Psoas muscle (tissue), 8 donors: ENCODE results near the gene SH3RF3. TPM values are rescaled to one million over a fixed set of nuclear protein-coding genes. Genes with fewer than 3 reads are reported as not detected.

Source experiments
- ATAC-seq, 4 donors: fragments of 200-7000 bp; cut with Tn5 transposase; one replicate each; pipeline ENCODE4 v1.9.1; 2020; ENCODE audit warnings: moderate library complexity in 3 of 4, mild to moderate bottlenecking in 2 of 4
- DNase-seq, 2 donors: peaks; one replicate each; pipeline ENCODE4 v3.0.0-alpha.2; 2020
- H3K27ac ChIP-seq: fragments of 200-600 bp; one replicate; pipeline ENCODE4 v1.8.0; 2022
- H3K27me3 ChIP-seq, 3 donors: fragments of 200-600 bp in 1 of 3; one replicate each; pipeline versions ENCODE4 v1.6.1 to v1.8.0; 2013 to 2022; ENCODE audit warnings: low read length in 2 of 3, mild to moderate bottlenecking in 2 of 3, moderate library complexity in 1 of 3; ENCODE audit not compliant: insufficient read depth in 3 of 3
- H3K36me3 ChIP-seq, 2 donors: fragments of 200-600 bp in 1 of 2; one replicate each; pipeline versions ENCODE4 v1.6.1 to v1.8.0; 2013 to 2022; ENCODE audit warnings: low read depth in 1 of 2, mild to moderate bottlenecking in 1 of 2, moderate library complexity in 1 of 2; ENCODE audit not compliant: insufficient read depth in 1 of 2
- H3K4me1 ChIP-seq: fragments of 200-600 bp; one replicate; pipeline ENCODE4 v1.8.0; 2022
- H3K4me3 ChIP-seq: fragments of 200-600 bp; one replicate; pipeline ENCODE4 v1.8.0; 2022; ENCODE audit warnings: mild to moderate bottlenecking
- H3K9me3 ChIP-seq: fragments of 200-600 bp; one replicate; pipeline ENCODE4 v1.8.0; 2022
- CTCF ChIP-seq: fragments of 200-600 bp; IDR thresholded peaks from one replicate; pipeline ENCODE4 v1.8.0; 2022; ENCODE audit warnings: antibody characterized with exemption
- WGBS, 3 donors: extraction: QIAGEN DNeasy Blood & Tissue Kit; methylation state at CpG; one replicate each; pipeline versions ENCODE4 v1.1.6 to v1.1.7; 2013; 5-methylcytosine and 5-hydroxymethylcytosine counted together
- intact Hi-C, 2 donors: fragments of 100-400 bp; cut with DNase I; formaldehyde crosslinking; loops; one replicate each; pipeline versions ENCODE4 v1.11.0 to v1.14.2; 2022
- polyA plus RNA-seq, 3 donors: library from polyadenylated mRNA; stranded (reverse); fragments of 200-250 nt; gene quantifications; one replicate each; pipeline ENCODE4 v1.2.3, GENCODE V29; 2013
- total RNA-seq, 4 donors: library from RNA; stranded (reverse); fragmentation: NEBNext Ultra II Directional in 2 of 4; extraction: Animal tissue kit (Norgen Biotek cat#: 25700) in 2 of 4; gene quantifications; one replicate each; pipeline versions ENCODE4 v1.2.1 to v1.2.4, GENCODE V29; 2021 to 2023
- donor health status: healthy with polysubstance abuse.
- donor health status: DM: no; HTN: no; CAD: no; lungs with moderate emphysema.
- donor health status: Bipolar disorder and iron deficiency.
- donor health status: healthy.
- donor health status: DM: yes; HTN: yes; CAD: no.
- donor health status: DM: no; HTN: no; CAD: no.
- donor health status: DM: no; HTN: no; CAD: no.
- donor health status: DM: yes; HTN: yes; CAD: no.

SH3RF3 gene
- total and polyA plus RNA-seq, 7 donors: 4.6 to 27.0 (median 9.0) TPM

DNA sequence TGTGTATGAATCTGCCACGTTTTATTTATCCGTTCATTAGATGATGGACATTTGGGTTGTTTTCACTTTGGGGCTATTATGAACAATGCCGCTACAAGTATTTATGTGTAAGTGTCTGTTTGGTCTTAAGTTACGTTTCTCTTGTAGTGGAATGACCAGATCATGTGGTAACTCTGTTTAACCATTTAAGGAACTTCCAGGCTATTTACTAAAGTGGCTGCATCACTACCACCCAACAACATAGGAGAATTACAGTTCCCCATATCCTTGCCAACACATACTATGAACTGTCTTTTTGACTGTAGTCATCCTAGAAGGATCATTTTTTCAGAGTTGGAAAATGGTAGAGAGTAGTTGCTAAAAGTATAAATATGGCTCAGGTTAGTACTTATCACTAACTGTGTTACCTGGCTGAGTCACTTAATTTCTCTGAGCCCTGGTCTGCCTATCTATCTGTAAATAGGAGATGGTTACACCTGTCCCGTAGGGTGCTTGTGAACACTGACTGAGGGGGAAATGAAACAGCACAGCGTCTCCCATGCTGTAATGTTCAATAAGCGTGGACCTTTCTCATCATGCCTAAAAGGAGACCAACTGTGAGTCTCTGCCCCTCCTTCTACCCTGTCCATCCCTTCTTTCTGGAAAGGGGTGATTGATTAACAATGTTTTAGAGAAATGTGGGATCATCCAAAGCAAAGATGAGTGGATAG is 103.1 kb downstream of the SH3RF3 start:
- Histone ChIP-seq H3K4me1 (peaks cover 31% of the 10 kb centered on the region), H3K27me3 (no peaks in the 10 kb centered on the region), H3K36me3 (no peaks in the 10 kb centered on the region), H3K27ac (no peak overlapping the region), H3K4me3 (no peak overlapping the region), H3K9me3 (no peaks in the 10 kb centered on the region)
- no peak for TF ChIP-seq CTCF
- intact Hi-C loops: loop anchor here in 1 of 2 donors (5.0 kb wide), 1 partner anchor 55 kb away; no protein-coding TSS in a partner anchor
- DNase-seq (no peak), ATAC-seq (no peak)
- WGBS, 3 donors: 84 to 96% (median 92%) methylated on average over 7 of the region's 7 CpGs

- intact Hi-C loops: loop anchor here in 1 of 2 donors (5.0 kb wide), 1 partner anchor 56 kb away; no protein-coding TSS in a partner anchor
- Histone ChIP-seq H3K36me3 (no peaks in the 10 kb centered on the region), H3K4me1 (peaks cover 31% of the 10 kb centered on the region), H3K27ac (no peak overlapping the region), H3K9me3 (no peaks in the 10 kb centered on the region), H3K27me3 (no peaks in the 10 kb centered on the region), H3K4me3 (no peak overlapping the region)
- WGBS, 3 donors: 97 to 99% (median 98%) methylated on average over 4 of the region's 4 CpGs
- ATAC-seq (no peak), DNase-seq (no peak)
- no peak for TF ChIP-seq CTCF
These were observed 103.9 kb downstream of the SH3RF3 start for GRCh38 chr2:109232909-109233308.

DNA sequence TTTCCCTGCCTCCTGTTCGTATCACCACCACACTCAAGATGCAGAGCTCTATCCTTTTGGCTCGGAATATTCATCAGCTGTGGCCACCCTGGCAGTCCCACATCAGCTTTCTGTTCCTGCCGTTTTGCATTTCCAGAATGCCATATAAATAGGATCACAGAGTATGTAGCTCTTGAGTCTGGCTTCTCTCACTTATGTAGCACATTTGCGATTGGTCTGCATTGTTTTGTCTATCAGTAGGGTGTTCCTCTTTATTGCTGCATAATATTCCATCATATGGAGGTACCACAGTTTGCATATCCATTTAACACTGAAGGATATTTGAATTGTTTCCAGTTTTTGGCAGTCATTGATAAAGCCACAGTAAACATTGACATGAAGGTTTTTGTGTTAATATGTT is 104.6 kb downstream of the SH3RF3 start:
- no peaks in the 10 kb centered on the region for H3K9me3 ChIP-seq
- intact Hi-C loops: loop anchor here in 1 of 2 donors (5.0 kb wide), 1 partner anchor 56 kb away; no protein-coding TSS in a partner anchor
- no peak for TF ChIP-seq CTCF
- H3K36me3 ChIP-seq: no peaks in the 10 kb centered on the region
- peaks cover 32% of the 10 kb centered on the region for H3K4me1 ChIP-seq
- WGBS, 3 donors: 59 to 96% (median 83%) methylated on average over 4 of the region's 4 CpGs
- no peak overlapping the region for H3K4me3 ChIP-seq
- DNase-seq: no peak
- no peak overlapping the region for H3K27ac ChIP-seq
- H3K27me3 ChIP-seq: no peaks in the 10 kb centered on the region
- ATAC-seq: no peak

GRCh38 chr2:109234355-109234754 is 105.3 kb downstream of the SH3RF3 start:
- WGBS, 3 donors: 93 to 96% (median 93%) methylated on average over 4 of the region's 4 CpGs
- Histone ChIP-seq H3K27me3 (no peaks in the 10 kb centered on the region), H3K27ac (no peak overlapping the region), H3K36me3 (no peaks in the 10 kb centered on the region), H3K4me1 (peaks cover 37% of the 10 kb centered on the region), H3K9me3 (no peaks in the 10 kb centered on the region), H3K4me3 (no peak overlapping the region)
- no peak for TF ChIP-seq CTCF
- intact Hi-C loops: loop anchor here in 1 of 2 donors (5.0 kb wide), 1 partner anchor 57 kb away; no protein-coding TSS in a partner anchor
- DNase-seq (no peak), ATAC-seq (no peak)
